Measurements from ENCODE around the gene TAS1R1.

DNA sequence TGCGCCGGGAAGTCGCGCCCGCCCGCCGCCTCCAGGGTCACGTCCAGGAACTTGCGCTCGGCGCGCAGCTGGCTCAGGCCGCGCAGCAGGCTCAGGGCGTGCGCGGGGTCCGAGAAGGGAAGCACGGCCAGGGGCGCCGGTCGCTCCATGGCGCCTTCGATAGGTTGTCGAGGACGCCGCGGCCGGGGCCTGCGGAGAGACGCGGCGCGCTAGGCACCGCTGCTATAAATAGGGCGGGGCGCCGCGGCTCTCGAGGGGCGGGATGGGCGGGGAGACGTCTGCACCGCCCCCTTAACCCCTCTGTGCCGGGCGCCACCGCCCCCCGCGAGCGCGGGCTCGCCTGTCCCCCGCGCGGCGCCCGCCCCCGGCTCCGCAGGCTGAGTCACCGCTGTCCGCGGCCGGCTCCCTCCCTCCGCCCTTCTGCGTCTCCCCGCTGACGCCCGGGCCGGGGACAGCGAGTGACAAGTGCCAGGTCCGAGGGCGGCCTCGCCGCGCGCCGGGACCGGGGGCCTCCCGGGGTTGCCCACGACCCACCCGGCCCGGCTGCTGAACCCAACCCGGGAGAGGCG lies 47.6 kb downstream of the TAS1R1 start, which contains the start of gene KLHL21:
- TF ChIP-seq, protein P1, sequence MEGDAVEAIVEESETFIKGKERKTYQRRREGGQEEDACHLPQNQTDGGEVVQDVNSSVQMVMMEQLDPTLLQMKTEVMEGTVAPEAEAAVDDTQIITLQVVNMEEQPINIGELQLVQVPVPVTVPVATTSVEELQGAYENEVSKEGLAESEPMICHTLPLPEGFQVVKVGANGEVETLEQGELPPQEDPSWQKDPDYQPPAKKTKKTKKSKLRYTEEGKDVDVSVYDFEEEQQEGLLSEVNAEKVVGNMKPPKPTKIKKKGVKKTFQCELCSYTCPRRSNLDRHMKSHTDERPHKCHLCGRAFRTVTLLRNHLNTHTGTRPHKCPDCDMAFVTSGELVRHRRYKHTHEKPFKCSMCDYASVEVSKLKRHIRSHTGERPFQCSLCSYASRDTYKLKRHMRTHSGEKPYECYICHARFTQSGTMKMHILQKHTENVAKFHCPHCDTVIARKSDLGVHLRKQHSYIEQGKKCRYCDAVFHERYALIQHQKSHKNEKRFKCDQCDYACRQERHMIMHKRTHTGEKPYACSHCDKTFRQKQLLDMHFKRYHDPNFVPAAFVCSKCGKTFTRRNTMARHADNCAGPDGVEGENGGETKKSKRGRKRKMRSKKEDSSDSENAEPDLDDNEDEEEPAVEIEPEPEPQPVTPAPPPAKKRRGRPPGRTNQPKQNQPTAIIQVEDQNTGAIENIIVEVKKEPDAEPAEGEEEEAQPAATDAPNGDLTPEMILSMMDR (IDR thresholded peaks at IDR 0.05): no peak
- peak; percentile 70 to 97 for TF ChIP-seq POLR2A (IDR thresholded peaks at IDR 0.05)

All from heart left ventricle (tissue), 13 donors.